Glutamatergic neuron (in vitro differentiated cells): ENCODE results near the gene CAMK2A. TPM values are rescaled to one million over a fixed set of nuclear protein-coding genes. Genes with fewer than 3 reads are reported as not detected.

Experiments used
- DNase-seq: peaks from one replicate; pipeline ENCODE4 v3.0.0; 2022
- H3K27ac Mint-ChIP-seq: one replicate; pipeline ENCODE4 v1.8.0; 2020; ENCODE audit warnings: mild to moderate bottlenecking, mixed read lengths, inconsistent platforms; ENCODE audit not compliant: unreplicated experiment
- H3K27me3 Mint-ChIP-seq: one replicate; pipeline ENCODE4 v1.8.0; 2020; ENCODE audit warnings: mild to moderate bottlenecking, moderate library complexity, mixed read lengths, inconsistent platforms; ENCODE audit not compliant: unreplicated experiment
- H3K36me3 Mint-ChIP-seq: one replicate; pipeline ENCODE4 v1.8.0; 2020; ENCODE audit warnings: mild to moderate bottlenecking, mixed read lengths, inconsistent platforms; ENCODE audit not compliant: unreplicated experiment
- H3K4me1 Mint-ChIP-seq: one replicate; pipeline ENCODE4 v1.8.0; 2020; ENCODE audit warnings: mild to moderate bottlenecking, low read depth, mixed read lengths, inconsistent platforms; ENCODE audit not compliant: unreplicated experiment
- H3K4me3 Mint-ChIP-seq: one replicate; pipeline ENCODE4 v1.8.0; 2020; ENCODE audit warnings: mild to moderate bottlenecking, mixed read lengths, inconsistent platforms; ENCODE audit not compliant: unreplicated experiment
- H3K9me3 Mint-ChIP-seq: one replicate; pipeline ENCODE4 v1.8.0; 2020; ENCODE audit warnings: mild to moderate bottlenecking, moderate library complexity, mixed read lengths, inconsistent platforms; ENCODE audit not compliant: unreplicated experiment
- CTCF ChIP-seq: fragments of 200-600 bp; sonication (generic); IDR thresholded peaks from one replicate; pipeline ENCODE4 v1.5.0; 2021; ENCODE audit not compliant: partially characterized antibody, unreplicated experiment
- long read RNA-seq: library from polyadenylated mRNA; unstranded; transcript quantifications from one replicate; pipeline ENCODE4 v2.0.0, GENCODE V29; 2020; ENCODE audit not compliant: unreplicated experiment
- total RNA-seq: library from RNA; stranded (reverse); fragmentation: NEBNext Ultra II Directional; extraction: Animal tissue kit (Norgen Biotek cat#: 25700); gene quantifications from one replicate; pipeline ENCODE4 v1.2.1, GENCODE V29; 2021; ENCODE audit not compliant: unreplicated experiment

CAMK2A gene
- total RNA-seq = 1.1 TPM
- long read RNA-seq = 0 reads

GRCh38 chr5:150289551-150290390 is at the start of gene CAMK2A:
Gene CAMK2A (minus strand): TSS chr5:150289773. CDS start chr5:150289625, 148 bp downstream.
- Mint-ChIP-seq H3K27me3 (peaks cover 6% of the 10 kb centered on the region), H3K4me1 (peaks cover 30% of the 10 kb centered on the region), H3K9me3 (peaks cover 11% of the 10 kb centered on the region), H3K27ac (peak within 1 kb of the TSS; percentile 71), H3K36me3 (no peaks in the 10 kb centered on the region), H3K4me3 (peak within 1 kb of the TSS; percentile 38)
- peak; percentile 71 for DNase-seq
- no peak for TF ChIP-seq CTCF

GRCh38 chr5:150339165-150339564 is 49.6 kb upstream of the CAMK2A start:
- DNase-seq = no peak
- no peak for TF ChIP-seq CTCF
- Mint-ChIP-seq H3K9me3 (peaks cover 2% of the 10 kb centered on the region), H3K36me3 (no peaks in the 10 kb centered on the region), H3K4me1 (peaks cover 4% of the 10 kb centered on the region), H3K27ac (no peak overlapping the region), H3K4me3 (no peak overlapping the region), H3K27me3 (peaks cover 3% of the 10 kb centered on the region)

- Mint-ChIP-seq H3K27ac (no peak overlapping the region), H3K9me3 (peaks cover 2% of the 10 kb centered on the region), H3K27me3 (peaks cover 4% of the 10 kb centered on the region), H3K4me3 (no peak overlapping the region), H3K4me1 (peaks cover 4% of the 10 kb centered on the region), H3K36me3 (no peaks in the 10 kb centered on the region)
- TF ChIP-seq CTCF = no peak
- DNase-seq = no peak
Observed at GRCh38 chr5:150338546-150338945, 49.0 kb upstream of the CAMK2A start.

- no peak for DNase-seq
- Mint-ChIP-seq H3K27ac (no peak overlapping the region), H3K4me3 (no peak overlapping the region), H3K4me1 (peaks cover 14% of the 10 kb centered on the region), H3K36me3 (no peaks in the 10 kb centered on the region), H3K9me3 (peaks cover 2% of the 10 kb centered on the region), H3K27me3 (peaks cover 4% of the 10 kb centered on the region)
- TF ChIP-seq CTCF = no peak
Observed at GRCh38 chr5:150335778-150336177, 46.2 kb upstream of the CAMK2A start.

GRCh38 chr5:150333400-150333799 is 43.8 kb upstream of the CAMK2A start:
- Mint-ChIP-seq H3K9me3 (peaks cover 4% of the 10 kb centered on the region), H3K4me1 (peaks cover 14% of the 10 kb centered on the region), H3K27me3 (peaks cover 4% of the 10 kb centered on the region), H3K27ac (no peak overlapping the region), H3K4me3 (peak overlapping the region; percentile 1), H3K36me3 (no peaks in the 10 kb centered on the region)
- no peak for DNase-seq
- TF ChIP-seq CTCF = no peak
